ENCODE results near the gene NRG2.
A peak's percentile ranks its signal among the peaks of the same experiment; 100 is the strongest.

NRG2 gene

DNA sequence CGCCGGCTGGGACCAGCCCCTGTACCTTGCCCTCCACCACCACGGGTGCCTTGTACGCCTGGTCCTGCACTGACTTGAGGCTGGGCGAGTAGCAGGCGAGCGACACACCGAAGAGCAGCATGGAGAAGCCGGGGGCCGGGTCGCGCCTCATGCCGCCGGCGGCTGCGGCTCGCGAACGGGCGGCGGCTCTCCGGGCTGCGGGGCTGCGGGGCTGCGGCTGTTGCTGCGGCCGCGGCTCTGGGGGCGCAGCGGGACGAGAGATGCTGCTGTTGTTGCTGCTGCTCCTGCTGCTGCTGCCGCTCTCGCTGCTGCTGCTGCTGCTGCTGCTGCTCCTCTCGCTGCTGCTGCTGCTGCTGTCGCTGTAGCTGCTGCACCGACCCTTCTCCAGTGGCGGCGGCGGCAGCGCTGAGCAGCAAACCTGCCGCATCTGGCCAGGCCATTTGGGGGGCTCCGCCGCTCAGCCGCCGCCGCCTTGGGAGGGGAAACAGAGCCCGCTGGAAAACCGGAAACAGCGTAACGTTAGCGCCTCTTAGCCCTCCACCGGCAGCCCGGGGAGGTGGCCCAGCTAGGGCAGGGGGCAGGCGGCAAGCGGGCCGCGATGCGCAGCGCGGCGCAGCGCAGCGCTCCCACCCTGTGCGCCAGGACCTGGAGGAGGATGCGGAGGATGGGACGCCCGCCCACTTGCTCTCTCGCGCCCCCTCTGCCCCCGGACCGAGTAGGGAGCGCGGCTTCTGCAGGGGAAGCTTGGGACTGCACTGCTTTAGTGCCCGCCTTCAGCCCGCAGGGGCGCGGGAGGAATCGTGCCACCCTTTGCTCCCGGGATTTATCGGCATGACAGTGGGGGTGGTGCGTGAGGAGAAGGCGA is at the start of gene NRG2:
Gene NRG2, minus strand, starts transcription at position 657 of the 865 bp plus-strand sequence.
- Mint-ChIP-seq H3K36me3 (no peaks in the 10 kb centered on the region), H3K9me3 (no peaks in the 10 kb centered on the region), H3K4me3 (peak within 1 kb of the TSS; percentile 72), H3K27ac (no peak within 1 kb of the TSS), H3K4me1 (peaks cover 25% of the 10 kb centered on the region)
- ATAC-seq (peak; percentile 76), DNase-seq (ENCODE audit: low spot score in 2 of 2) (peak; percentile 21 to 74)

DNA sequence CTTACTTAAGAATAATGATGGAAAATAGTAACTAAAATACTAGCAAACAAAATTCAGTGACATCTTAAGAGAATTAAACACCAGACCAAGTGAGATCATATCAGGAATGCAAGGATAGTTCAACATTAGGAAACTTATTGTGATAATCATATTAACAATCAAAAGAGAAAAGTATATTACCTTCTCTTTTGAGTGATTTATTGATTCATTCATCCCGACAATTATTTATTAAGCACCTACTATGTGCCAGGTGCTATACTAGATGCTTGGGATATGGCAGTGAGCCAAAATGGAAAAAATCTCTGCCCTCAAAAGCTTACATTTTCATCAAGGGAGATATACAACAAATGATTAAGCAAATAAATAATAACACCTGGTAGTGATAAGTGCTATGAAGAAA is 47.2 kb upstream of the NRG2 start:
- H3K9me3 Mint-ChIP-seq, result peaks cover 16% of the 10 kb centered on the region
- H3K4me1 Mint-ChIP-seq, result no peaks in the 10 kb centered on the region
- H3K4me3 Mint-ChIP-seq, result no peak overlapping the region
- ATAC-seq (no peak), DNase-seq (ENCODE audit: low spot score in 2 of 2) (no peak)
- H3K27ac Mint-ChIP-seq, result no peak overlapping the region
- no peaks in the 10 kb centered on the region for H3K36me3 Mint-ChIP-seq

DNA sequence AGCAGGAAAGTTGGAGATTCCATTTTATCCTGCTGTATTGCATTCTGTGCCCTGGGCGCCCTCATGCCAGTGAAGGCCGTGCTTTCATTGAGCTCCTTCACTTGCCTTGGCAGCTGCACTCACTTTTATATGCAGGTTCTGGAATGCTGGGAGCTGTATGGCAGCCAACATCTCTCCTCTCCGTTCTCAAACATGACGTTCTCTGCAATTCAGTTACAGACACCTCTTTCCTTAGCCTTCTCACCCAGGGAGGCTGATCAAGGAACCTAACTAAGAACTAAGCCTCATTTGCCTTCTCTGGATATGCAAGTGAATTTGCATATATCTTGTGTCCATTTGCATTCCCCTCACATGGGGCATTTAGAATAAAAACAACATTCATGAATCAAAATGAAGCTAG is 41.4 kb upstream of the NRG2 start:
- DNase-seq (ENCODE audit: low spot score in 2 of 2), result no peak
- Mint-ChIP-seq H3K36me3 (no peaks in the 10 kb centered on the region), H3K4me1 (no peaks in the 10 kb centered on the region), H3K9me3 (peaks cover 6% of the 10 kb centered on the region), H3K27ac (no peak overlapping the region), H3K4me3 (no peak overlapping the region)
- ATAC-seq, result no peak

DNA sequence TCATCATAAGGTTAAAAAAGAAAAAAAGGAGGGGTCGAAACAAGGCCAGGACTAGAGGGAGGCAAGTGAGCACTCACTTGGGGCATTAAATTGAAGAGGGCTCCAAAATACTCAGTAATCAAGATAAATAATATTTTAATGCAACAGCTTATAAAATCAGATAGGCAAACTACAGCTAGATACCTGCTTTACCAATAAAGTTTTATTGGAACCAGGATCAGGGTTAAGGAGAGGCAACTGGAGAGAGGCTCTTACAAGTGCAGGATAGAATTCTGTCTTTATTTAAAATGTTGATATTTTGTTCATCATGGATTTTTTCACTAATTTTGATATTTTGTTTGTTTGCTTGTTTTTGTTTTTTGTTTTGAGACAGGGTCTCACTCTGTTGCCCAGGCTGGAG is 40.6 kb upstream of the NRG2 start:
- Mint-ChIP-seq H3K4me3 (no peak overlapping the region), H3K4me1 (no peaks in the 10 kb centered on the region)
- no peak for ATAC-seq

DNA sequence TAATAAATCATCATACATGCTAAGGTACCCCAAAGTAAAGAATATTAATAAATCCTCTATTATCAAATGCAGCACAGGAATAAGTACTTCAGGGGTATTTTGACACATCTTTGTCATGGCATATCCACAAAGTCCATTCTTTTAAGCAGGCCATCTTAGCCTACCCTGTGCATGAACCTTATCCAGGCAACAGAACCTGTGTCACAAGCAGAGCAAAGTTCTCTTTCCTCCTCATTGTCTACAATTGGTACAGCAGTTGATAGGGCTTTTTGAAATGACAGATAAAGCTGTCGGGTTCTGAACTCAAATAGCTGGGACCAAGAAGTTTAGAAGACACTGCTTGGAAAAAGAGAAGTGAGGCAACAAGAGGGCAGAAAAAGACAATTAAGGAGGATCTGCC is 40.0 kb upstream of the NRG2 start:
- Mint-ChIP-seq H3K4me3 (no peak overlapping the region), H3K9me3 (no peaks in the 10 kb centered on the region), H3K36me3 (no peaks in the 10 kb centered on the region), H3K4me1 (no peaks in the 10 kb centered on the region), H3K27ac (no peak overlapping the region)
- DNase-seq (ENCODE audit: low spot score in 2 of 2) (no peak), ATAC-seq (no peak)

More for the DNA sequence above, 40.6 kb upstream of the NRG2 start:
- Mint-ChIP-seq H3K27ac (no peak overlapping the region), H3K36me3 (no peaks in the 10 kb centered on the region), H3K9me3 (no peaks in the 10 kb centered on the region)
- no peak for DNase-seq (ENCODE audit: low spot score in 2 of 2)

DNA sequence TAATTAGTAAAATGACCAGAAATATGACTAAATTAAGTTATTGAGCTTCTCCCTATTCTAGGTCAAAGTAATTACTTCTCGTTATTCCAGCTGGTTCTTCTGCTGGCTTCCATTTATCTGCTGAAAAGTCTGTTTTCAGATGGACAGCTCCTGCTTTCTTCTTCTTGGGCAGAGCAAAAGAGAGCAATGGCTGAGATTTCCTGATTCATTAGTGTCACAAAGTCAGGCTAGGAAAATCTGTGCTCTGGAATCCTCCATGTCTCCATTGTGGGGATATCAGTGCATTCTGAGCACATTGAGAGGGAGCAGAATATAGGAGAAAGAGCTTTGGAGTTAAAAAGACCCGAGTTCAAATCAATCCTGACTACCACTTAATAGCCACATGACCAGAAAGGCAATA is 33.7 kb upstream of the NRG2 start:
- ATAC-seq (no peak), DNase-seq (ENCODE audit: low spot score in 2 of 2) (no peak)
- Mint-ChIP-seq H3K9me3 (no peaks in the 10 kb centered on the region), H3K4me1 (no peaks in the 10 kb centered on the region), H3K4me3 (no peak overlapping the region), H3K36me3 (no peaks in the 10 kb centered on the region), H3K27ac (no peak overlapping the region)

DNA sequence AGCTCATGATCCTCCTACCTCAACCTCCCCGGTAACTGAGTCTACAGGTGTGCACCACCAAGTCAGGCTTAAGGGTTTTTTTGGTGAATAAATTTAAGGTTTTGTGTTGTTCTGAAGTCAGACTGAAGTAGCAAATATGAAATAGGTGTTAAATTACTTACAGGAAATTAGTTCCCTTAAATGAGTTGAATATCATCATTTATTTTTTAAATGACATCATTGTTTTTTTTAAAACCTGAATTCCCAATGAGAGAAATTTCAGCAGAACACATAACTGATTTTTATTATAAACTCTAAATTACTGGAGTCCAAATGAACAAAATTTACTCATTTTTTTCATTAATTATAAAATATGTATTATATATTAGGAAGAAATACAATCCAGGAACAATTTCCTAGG is 33.0 kb upstream of the NRG2 start:
- no peak for DNase-seq (ENCODE audit: low spot score in 2 of 2)
- H3K4me1 Mint-ChIP-seq, result no peaks in the 10 kb centered on the region
- ATAC-seq, result no peak
- H3K36me3 Mint-ChIP-seq, result no peaks in the 10 kb centered on the region
- H3K4me3 Mint-ChIP-seq, result no peak overlapping the region
- H3K9me3 Mint-ChIP-seq, result no peaks in the 10 kb centered on the region
- H3K27ac Mint-ChIP-seq, result no peak overlapping the region

DNA sequence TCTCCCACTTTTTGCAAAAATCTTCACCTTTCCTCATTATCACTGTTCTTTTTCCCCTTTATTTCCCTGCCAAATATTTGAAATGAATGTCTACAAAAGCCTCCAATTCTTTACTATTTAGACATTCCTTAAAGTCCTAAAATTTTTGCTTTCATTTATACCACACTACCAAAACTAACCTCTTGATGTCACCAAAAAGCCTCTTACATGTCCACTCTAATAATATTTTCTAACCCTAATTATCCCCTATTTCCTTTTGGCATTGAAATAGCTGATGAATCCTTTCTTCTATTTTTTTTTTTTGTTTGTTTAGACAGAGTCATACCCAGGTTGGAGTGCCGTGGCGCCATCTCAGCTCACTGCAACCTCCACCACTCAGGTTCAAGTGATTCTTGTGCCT is 32.3 kb upstream of the NRG2 start:
- ATAC-seq (no peak), DNase-seq (ENCODE audit: low spot score in 2 of 2) (no peak)
- Mint-ChIP-seq H3K36me3 (no peaks in the 10 kb centered on the region), H3K9me3 (no peaks in the 10 kb centered on the region), H3K4me1 (no peaks in the 10 kb centered on the region), H3K4me3 (no peak overlapping the region), H3K27ac (no peak overlapping the region)

DNA sequence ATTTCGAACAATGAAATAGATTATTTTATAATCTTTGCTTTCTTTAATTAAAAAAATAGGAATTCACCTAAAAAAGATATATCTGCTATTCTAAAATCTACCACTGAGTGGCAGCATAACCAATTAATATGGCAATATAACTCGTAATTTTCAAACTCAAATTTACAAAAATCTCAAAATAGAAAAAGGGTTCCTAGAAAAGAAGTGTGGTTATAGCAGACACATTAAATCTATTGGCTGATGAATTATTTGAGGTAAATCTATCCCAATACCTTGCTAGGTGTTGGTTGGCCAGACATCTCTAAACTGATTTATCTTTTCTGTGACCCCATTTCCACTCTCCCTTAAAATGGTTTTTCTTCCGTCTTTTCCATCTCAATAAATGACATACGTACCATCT is 30.2 kb upstream of the NRG2 start:
- H3K36me3 Mint-ChIP-seq, result no peaks in the 10 kb centered on the region
- no peak overlapping the region for H3K27ac Mint-ChIP-seq
- no peak overlapping the region for H3K4me3 Mint-ChIP-seq
- no peaks in the 10 kb centered on the region for H3K4me1 Mint-ChIP-seq
- ATAC-seq (no peak), DNase-seq (ENCODE audit: low spot score in 2 of 2) (no peak)
- H3K9me3 Mint-ChIP-seq, result no peaks in the 10 kb centered on the region

DNA sequence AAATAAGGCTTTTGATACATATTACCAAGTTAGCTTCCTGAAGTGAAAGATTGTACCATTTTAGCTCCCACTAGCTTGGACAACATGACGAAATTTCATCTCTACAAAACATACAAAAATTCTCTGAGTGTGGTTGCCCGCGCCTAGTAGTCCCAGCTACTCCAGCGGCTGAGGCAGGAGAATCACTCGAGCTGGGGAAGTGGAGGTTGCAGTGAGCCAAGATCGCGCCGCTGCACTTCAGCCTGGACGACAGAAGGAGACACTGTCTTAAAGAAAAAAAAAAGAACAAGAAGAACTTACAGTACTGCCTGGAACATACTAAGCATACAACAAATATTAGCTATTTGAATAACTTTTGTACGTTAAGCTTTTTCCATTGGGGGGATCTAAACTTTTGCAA is 29.7 kb upstream of the NRG2 start:
- H3K36me3 Mint-ChIP-seq, result no peaks in the 10 kb centered on the region
- no peaks in the 10 kb centered on the region for H3K4me1 Mint-ChIP-seq
- H3K4me3 Mint-ChIP-seq, result no peak overlapping the region
- ATAC-seq (no peak), DNase-seq (ENCODE audit: low spot score in 2 of 2) (no peak)
- no peaks in the 10 kb centered on the region for H3K9me3 Mint-ChIP-seq
- H3K27ac Mint-ChIP-seq, result no peak overlapping the region

DNA sequence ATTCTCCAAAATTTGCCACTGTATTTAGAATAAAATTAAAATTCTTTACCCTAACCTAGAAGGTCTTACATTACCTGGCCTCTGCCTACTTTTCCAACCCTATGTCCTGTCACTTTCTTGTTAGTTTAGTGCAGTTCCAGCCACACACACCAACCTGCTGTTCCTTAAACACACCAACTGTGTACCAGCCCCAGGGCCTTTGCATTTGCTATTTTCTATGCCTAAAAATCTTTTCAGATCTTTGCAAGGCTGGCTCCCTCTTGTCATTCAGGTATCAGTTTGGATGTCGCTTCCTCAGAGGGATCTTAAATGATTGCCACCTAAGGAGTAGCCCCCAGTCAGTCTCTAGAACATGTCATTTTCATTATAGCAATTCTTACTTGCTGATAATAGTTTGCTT is 17.7 kb upstream of the NRG2 start:
- Mint-ChIP-seq H3K4me1 (no peaks in the 10 kb centered on the region), H3K36me3 (no peaks in the 10 kb centered on the region), H3K27ac (no peak overlapping the region), H3K4me3 (no peak overlapping the region), H3K9me3 (no peaks in the 10 kb centered on the region)
- no peak for DNase-seq (ENCODE audit: low spot score in 2 of 2)
- no peak for ATAC-seq

DNA sequence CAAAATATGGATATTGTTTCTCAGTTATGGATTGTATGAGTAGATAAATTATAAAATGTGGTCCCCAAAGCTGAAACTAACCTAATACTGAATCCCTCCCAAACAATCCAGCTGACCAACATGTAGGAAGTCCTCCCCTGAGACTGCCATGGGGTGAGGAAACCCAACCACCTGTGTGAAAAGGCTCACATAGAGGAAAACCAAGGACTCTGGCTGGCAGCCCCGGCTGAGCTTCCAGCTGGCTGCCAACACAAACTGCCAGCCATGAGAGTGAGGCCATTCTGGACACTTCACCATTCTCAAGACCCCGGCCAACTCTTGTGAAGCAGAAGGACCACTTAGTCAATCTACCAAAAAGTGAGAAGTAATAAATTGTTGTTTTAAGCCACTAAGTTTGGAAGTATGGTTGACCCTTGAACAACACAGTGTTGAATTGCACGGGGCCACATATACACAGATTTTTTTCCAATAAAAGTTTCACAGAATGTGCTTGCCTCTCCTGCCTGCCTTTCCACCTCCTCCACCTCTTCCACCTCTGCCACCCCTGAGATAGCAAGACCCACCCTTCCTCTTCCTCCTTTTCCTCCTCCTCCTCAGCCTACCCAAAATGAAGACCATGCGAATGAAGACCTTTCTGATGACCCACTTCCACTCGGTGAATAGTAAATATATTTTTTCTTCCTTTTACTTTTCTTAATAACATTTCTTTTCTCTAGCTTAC is 15.3 kb upstream of the NRG2 start:
- H3K27ac Mint-ChIP-seq, result no peak overlapping the region
- H3K36me3 Mint-ChIP-seq, result no peaks in the 10 kb centered on the region
- no peaks in the 10 kb centered on the region for H3K4me1 Mint-ChIP-seq
- H3K4me3 Mint-ChIP-seq, result no peak overlapping the region
- H3K9me3 Mint-ChIP-seq, result no peaks in the 10 kb centered on the region
- ATAC-seq, result no peak
- no peak for DNase-seq (ENCODE audit: low spot score in 2 of 2)

DNA sequence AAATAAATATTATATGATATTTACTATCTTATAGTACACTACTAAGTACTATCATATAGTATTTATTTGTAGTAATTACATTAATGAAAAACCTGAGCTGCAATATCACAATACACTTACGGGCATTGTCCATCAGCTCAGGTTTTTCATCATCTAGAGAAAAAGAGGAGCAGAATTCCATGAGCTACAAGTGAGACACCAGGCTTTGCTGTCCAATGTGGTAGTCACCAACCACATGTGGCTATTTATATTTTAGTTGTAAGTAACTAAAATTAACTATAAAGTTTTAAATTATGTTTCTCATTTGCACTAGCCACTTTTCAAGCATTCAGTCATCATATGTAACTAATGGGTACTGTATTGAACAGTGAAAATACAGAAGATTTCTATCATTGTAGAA is 13.8 kb upstream of the NRG2 start:
- no peak overlapping the region for H3K4me3 Mint-ChIP-seq
- DNase-seq (ENCODE audit: low spot score in 2 of 2) (no peak), ATAC-seq (no peak)
- no peak overlapping the region for H3K27ac Mint-ChIP-seq
- no peaks in the 10 kb centered on the region for H3K9me3 Mint-ChIP-seq
- H3K36me3 Mint-ChIP-seq, result no peaks in the 10 kb centered on the region
- no peaks in the 10 kb centered on the region for H3K4me1 Mint-ChIP-seq

DNA sequence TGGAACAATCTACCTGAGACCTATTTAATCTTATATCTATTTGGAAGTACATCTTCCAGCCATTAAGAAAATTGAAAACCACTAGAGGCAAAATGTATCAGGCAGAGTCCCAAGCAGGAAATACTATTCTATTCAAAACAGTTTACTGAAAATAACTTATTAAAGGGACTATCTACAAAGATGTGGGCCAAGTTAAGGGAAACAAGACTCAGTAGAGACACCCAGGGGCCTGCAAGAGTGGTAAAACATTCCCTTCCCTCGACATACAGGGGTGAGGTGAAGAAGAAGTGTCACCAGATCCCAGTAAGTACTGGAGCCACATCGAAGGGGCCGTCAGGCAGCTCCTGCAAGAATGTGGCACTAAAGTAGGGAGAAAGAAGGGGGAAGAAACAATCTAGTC is 12.1 kb upstream of the NRG2 start:
- H3K4me3 Mint-ChIP-seq, result no peak overlapping the region
- no peak for DNase-seq (ENCODE audit: low spot score in 2 of 2)

DNA sequence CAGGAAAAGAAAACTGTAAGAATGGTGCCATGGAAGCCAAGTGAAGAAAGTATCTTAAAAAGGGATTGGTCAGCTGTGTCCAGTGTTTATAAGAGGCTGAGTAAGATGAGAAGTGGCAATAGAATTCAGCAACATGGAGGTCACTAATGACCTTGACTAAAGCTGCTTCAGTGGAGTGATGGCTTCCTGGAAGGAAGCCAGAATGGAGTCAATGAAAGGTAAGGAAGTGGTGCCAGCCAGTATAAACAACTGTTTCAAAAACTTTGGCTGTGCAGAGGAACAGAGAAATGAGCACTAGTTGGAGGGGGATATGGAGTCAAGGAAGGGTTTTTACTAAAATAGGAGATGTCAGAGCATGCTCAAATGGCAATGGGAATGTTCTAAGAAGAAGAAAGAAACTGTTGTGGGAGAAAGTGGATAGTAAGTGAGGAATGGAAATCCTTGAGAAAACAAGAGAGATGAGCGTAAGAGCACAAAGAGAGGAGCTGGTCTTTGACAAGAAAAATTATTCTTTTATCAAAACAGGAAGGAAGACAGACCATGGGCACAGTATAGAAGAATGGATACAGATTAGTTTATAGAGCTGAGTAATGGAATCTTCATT is 11.1 kb upstream of the NRG2 start:
- H3K27ac Mint-ChIP-seq, result no peak overlapping the region
- no peaks in the 10 kb centered on the region for H3K9me3 Mint-ChIP-seq
- DNase-seq (ENCODE audit: low spot score in 2 of 2), result no peak
- H3K36me3 Mint-ChIP-seq, result no peaks in the 10 kb centered on the region
- ATAC-seq, result no peak
- H3K4me3 Mint-ChIP-seq, result no peak overlapping the region
- no peaks in the 10 kb centered on the region for H3K4me1 Mint-ChIP-seq

More for the DNA sequence above, 12.1 kb upstream of the NRG2 start:
- ATAC-seq, result no peak
- Mint-ChIP-seq H3K36me3 (no peaks in the 10 kb centered on the region), H3K9me3 (no peaks in the 10 kb centered on the region), H3K4me1 (no peaks in the 10 kb centered on the region), H3K27ac (no peak overlapping the region)

DNA sequence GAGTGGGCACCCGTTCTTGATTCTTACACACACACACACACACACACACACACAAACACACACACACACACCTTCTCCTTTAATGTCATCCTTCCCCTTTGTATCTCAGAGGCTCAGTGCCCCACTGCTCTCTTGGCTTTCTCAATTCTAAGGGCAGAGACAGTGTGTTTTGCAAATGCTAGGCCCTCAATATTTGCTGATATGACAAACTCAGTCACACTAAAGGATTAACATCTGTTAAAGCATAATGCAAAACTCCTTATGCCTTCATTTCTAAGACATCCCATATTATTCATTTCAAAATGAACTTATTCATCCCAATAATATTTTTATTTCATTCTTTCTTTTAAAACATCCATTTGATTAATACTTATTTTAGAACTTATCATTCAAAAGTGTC is 8.9 kb upstream of the NRG2 start:
- Mint-ChIP-seq H3K4me1 (no peaks in the 10 kb centered on the region), H3K9me3 (no peaks in the 10 kb centered on the region), H3K36me3 (no peaks in the 10 kb centered on the region), H3K4me3 (no peak overlapping the region), H3K27ac (no peak overlapping the region)
- no peak for DNase-seq (ENCODE audit: low spot score in 2 of 2)
- no peak for ATAC-seq
